CD14-positive monocyte (primary cell): Measurements from ENCODE around the gene TEAD2. TPM values are rescaled to one million over a fixed set of nuclear protein-coding genes. Genes with fewer than 3 reads are reported as not detected.

Experiments
- DNase-seq, 3 donors: peaks; one replicate each; pipeline ENCODE4 v3.0.0-alpha.2; 2011 to 2022
- H2AFZ ChIP-seq: 2 replicates; pipeline ENCODE4 v1.6.0; 2012; ENCODE audit warnings: mild to moderate bottlenecking, low read depth, low read length, inconsistent platforms; ENCODE audit not compliant: insufficient read depth, poor library complexity, severe bottlenecking
- H3K27ac ChIP-seq, 2 donors: 1 replicate in 1 of 2; 2 replicates in 1 of 2; pipeline ENCODE4 v1.5.1; 2012 to 2013; ENCODE audit warnings: low read length in 2 of 2, control low read depth in 1 of 2, inconsistent platforms in 1 of 2, low read depth in 1 of 2, mild to moderate bottlenecking in 1 of 2
- H3K27me3 ChIP-seq, 2 donors: one replicate each; pipeline versions ENCODE4 v1.6.0 to v1.6.1; 2011 to 2013; ENCODE audit warnings: low read length in 2 of 2; ENCODE audit not compliant: control insufficient read depth in 2 of 2, insufficient read depth in 2 of 2
- H3K36me3 ChIP-seq, 2 donors: replicated peaks in 1 of 2; 1 replicate in 1 of 2; 2 replicates in 1 of 2; pipeline versions ENCODE4 v1.5.1 to v1.6.1; 2012 to 2013; ENCODE audit warnings: low read length in 2 of 2, control low read depth in 1 of 2, inconsistent platforms in 1 of 2, mild to moderate bottlenecking in 1 of 2; ENCODE audit not compliant: insufficient read depth in 2 of 2, control insufficient read depth in 1 of 2
- H3K4me1 ChIP-seq, 2 donors: 1 replicate in 1 of 2; 2 replicates in 1 of 2; pipeline versions ENCODE4 v1.5.1 to v1.6.1; 2012 to 2013; ENCODE audit warnings: low read length in 2 of 2, control low read depth in 1 of 2, inconsistent platforms in 1 of 2, mild to moderate bottlenecking in 1 of 2, moderate library complexity in 1 of 2; ENCODE audit not compliant: insufficient read depth in 2 of 2, control insufficient read depth in 1 of 2
- H3K4me2 ChIP-seq: replicated peaks from 2 replicates; pipeline ENCODE3; 2012; ENCODE audit warnings: low read length, moderate library complexity, mild to moderate bottlenecking; ENCODE audit not compliant: poor library complexity, severe bottlenecking; ENCODE audit errors: extremely low read depth
- H3K4me3 ChIP-seq, 3 experiments: fragments of 200-600 bp in 1 of 3; sonication (generic) in 1 of 3; replicated peaks in 1 of 3; 1 replicate in 2 of 3; 2 replicates in 1 of 3; pipeline ENCODE4 v1.5.1; 2011 to 2013; ENCODE audit warnings: low read length in 3 of 3, mild to moderate bottlenecking in 3 of 3, control low read depth in 2 of 3, low read depth in 2 of 3, inconsistent platforms in 1 of 3, moderate library complexity in 1 of 3
- H3K79me2 ChIP-seq: 2 replicates; pipeline ENCODE4 v1.6.0; 2012; ENCODE audit warnings: mild to moderate bottlenecking, control low read depth, inconsistent platforms, low read length, moderate library complexity; ENCODE audit not compliant: insufficient read depth
- H3K9ac ChIP-seq: 2 replicates; pipeline ENCODE4 v1.6.0; 2017; ENCODE audit warnings: low read length, mild to moderate bottlenecking; ENCODE audit not compliant: insufficient read depth, poor library complexity, severe bottlenecking
- H3K9me3 ChIP-seq, 2 donors: replicated peaks in 1 of 2; 1 replicate in 1 of 2; 2 replicates in 1 of 2; pipeline versions ENCODE4 v1.5.1 to v1.6.1; 2012 to 2013; ENCODE audit warnings: low read length in 2 of 2, control low read depth in 1 of 2; ENCODE audit not compliant: control insufficient read depth in 1 of 2, insufficient read depth in 1 of 2
- H4K20me1 ChIP-seq: 2 replicates; pipeline ENCODE4 v1.6.0; 2012; ENCODE audit warnings: mild to moderate bottlenecking, low read length, control low read depth, moderate library complexity; ENCODE audit not compliant: insufficient read depth
- H3K27ac Mint-ChIP-seq, 7 donors: one replicate each; pipeline ENCODE4 v1.8.0; 2020; ENCODE audit warnings: mild to moderate bottlenecking in 7 of 7, mixed read lengths in 7 of 7, moderate library complexity in 6 of 7, inconsistent platforms in 2 of 7
- H3K27me3 Mint-ChIP-seq, 3 donors: one replicate each; pipeline ENCODE4 v1.8.0; 2021 to 2022; ENCODE audit warnings: low read depth in 3 of 3, mild to moderate bottlenecking in 3 of 3, mixed read lengths in 3 of 3, moderate library complexity in 3 of 3, inconsistent platforms in 1 of 3
- H3K36me3 Mint-ChIP-seq, 2 donors: one replicate each; pipeline ENCODE4 v1.8.0; 2020; ENCODE audit warnings: mixed read lengths in 2 of 2, inconsistent platforms in 1 of 2, mild to moderate bottlenecking in 1 of 2
- H3K4me1 Mint-ChIP-seq: one replicate; pipeline ENCODE4 v1.8.0; 2020; ENCODE audit warnings: mild to moderate bottlenecking, mixed read lengths
- H3K4me3 Mint-ChIP-seq, 2 donors: one replicate each; pipeline ENCODE4 v1.8.0; 2020; ENCODE audit warnings: mild to moderate bottlenecking in 2 of 2, mixed read lengths in 2 of 2, moderate library complexity in 1 of 2
- H3K9me3 Mint-ChIP-seq, 7 donors: one replicate each; pipeline ENCODE4 v1.8.0; 2020 to 2022; ENCODE audit warnings: mixed read lengths in 7 of 7, mild to moderate bottlenecking in 6 of 7, moderate library complexity in 6 of 7, inconsistent platforms in 2 of 7
- CTCF ChIP-seq: fragments of 200-600 bp; IDR thresholded peaks from one replicate; pipeline ENCODE4 v1.8.0; 2022; ENCODE audit warnings: antibody characterized with exemption, mild to moderate bottlenecking
- WGBS: methylation state at CpG from one replicate; pipeline ENCODE4 v1.1.5; 2013; ENCODE audit warnings: missing lambda C conversion rate; ENCODE audit not compliant: insufficient coverage; 5-methylcytosine and 5-hydroxymethylcytosine counted together
- intact Hi-C, 2 donors: fragments of 100-400 bp; cut with micrococcal nuclease; formaldehyde crosslinking; loops; one replicate each; pipeline versions ENCODE4 v1.15.0 to v1.15.1; 2023
- polyA plus RNA-seq, 3 donors: library from polyadenylated mRNA; depleted of rRNA in 1 of 3; unstranded in 2 of 3; stranded (reverse) in 1 of 3; fragments of 300-500 nt in 2 of 3; fragments of >200 nt in 1 of 3; fragmentation: Illumina TruSeq in 2 of 3; gene quantifications; 1 replicate in 2 of 3; 2 replicates in 1 of 3; pipeline ENCODE4 v1.2.3, GENCODE V29; 2012 to 2021

The TEAD2 gene
- polyA plus RNA-seq, 3 donors: not detected

GRCh38 chr19:49340865-49341718, 21.1 kb downstream of the TEAD2 start:
- H3K9me3 ChIP-seq: no peaks in the 10 kb centered on the region

More at GRCh38 chr19:49340865-49341718, 21.1 kb downstream of the TEAD2 start:
- H3K27me3 ChIP-seq: no peaks in the 10 kb centered on the region
- Mint-ChIP-seq H3K36me3 (peaks cover 24 to 40% of the 10 kb centered on the region in 2 donors), H3K9me3 (peaks cover 0 to 6% (median 0%) of the 10 kb centered on the region in 7 donors), H3K4me3 (no peak overlapping the region), H3K4me1 (peaks cover 32% of the 10 kb centered on the region), H3K27ac (peak overlapping the region in 3 of 7 donors; percentile 16 to 82 (median 35)), H3K27me3 (peaks cover 0 to 3% (median 0%) of the 10 kb centered on the region in 3 donors)
- H4K20me1 ChIP-seq: peaks cover 39% of the 10 kb centered on the region
- H3K4me1 ChIP-seq: peaks cover 14 to 34% of the 10 kb centered on the region in 2 donors
- H3K27ac ChIP-seq: no peak overlapping the region
- peaks cover 22 to 40% of the 10 kb centered on the region in 2 donors for H3K36me3 ChIP-seq
- WGBS: 92% methylated on average over 8 of the region's 11 CpGs
- H3K79me2 ChIP-seq: peaks cover 21% of the 10 kb centered on the region
- DNase-seq: no peak
- no peak overlapping the region for H2AFZ ChIP-seq
- intact Hi-C loops: no loop called here
- H3K4me2 ChIP-seq: no peak overlapping the region
- H3K9ac ChIP-seq: no peak overlapping the region
- H3K4me3 ChIP-seq: no peak overlapping the region
- no peak for TF ChIP-seq CTCF
